Activated T-helper 2 cell treated with anti-CD3 and anti-CD28 coated beads, Interferon-gamma antibody, Interleukin-2, Interleukin-4, amounts not matched to agents 10 μg/mL and 5 μg/mL and 100 μg/mL, durations not matched to agents 14 hours and 24 hours and 36 hours (primary cell): ENCODE results near the gene SPIRE1. TPM values are rescaled to one million over a fixed set of nuclear protein-coding genes. Genes with fewer than 3 reads are reported as not detected.

Experiments used
- DNase-seq: peaks from one replicate; pipeline ENCODE4 v3.0.0; 2021; ENCODE audit warnings: low spot score
- H3K27ac Mint-ChIP-seq: one replicate; pipeline ENCODE4 v1.8.0; 2021; ENCODE audit warnings: mixed read lengths
- H3K27me3 Mint-ChIP-seq: one replicate; pipeline ENCODE4 v1.8.0; 2021; ENCODE audit warnings: low read depth, mixed read lengths
- H3K36me3 Mint-ChIP-seq: one replicate; pipeline ENCODE4 v1.8.0; 2021; ENCODE audit warnings: low read depth, mixed read lengths
- H3K4me1 Mint-ChIP-seq: one replicate; pipeline ENCODE4 v1.8.0; 2021; ENCODE audit warnings: low read depth, mixed read lengths
- H3K4me3 Mint-ChIP-seq: one replicate; pipeline ENCODE4 v1.8.0; 2021; ENCODE audit warnings: low read depth, mild to moderate bottlenecking, moderate library complexity, mixed read lengths
- H3K9me3 Mint-ChIP-seq: one replicate; pipeline ENCODE4 v1.8.0; 2021; ENCODE audit warnings: mixed read lengths
- intact Hi-C: fragments of 100-400 bp; cut with micrococcal nuclease; formaldehyde crosslinking; loops from one replicate; pipeline ENCODE4 v1.15.1; 2023
- total RNA-seq: library from RNA; stranded (reverse); gene quantifications from 2 replicates; pipeline ENCODE4 v1.2.3, GENCODE V29; 2022

SPIRE1 gene
- total RNA-seq, 1 donor from 2014 or later: 19.0 TPM

GRCh38 chr18:12606592-12607315, 51.2 kb downstream of the SPIRE1 start:
- Mint-ChIP-seq H3K27me3 (peaks cover 10% of the 10 kb centered on the region), H3K4me1 (peaks cover 32% of the 10 kb centered on the region), H3K4me3 (no peak overlapping the region), H3K36me3 (no peaks in the 10 kb centered on the region), H3K9me3 (no peaks in the 10 kb centered on the region), H3K27ac (peak overlapping the region; percentile 10)
- DNase-seq: no peak
- intact Hi-C loops: no loop called here

DNA sequence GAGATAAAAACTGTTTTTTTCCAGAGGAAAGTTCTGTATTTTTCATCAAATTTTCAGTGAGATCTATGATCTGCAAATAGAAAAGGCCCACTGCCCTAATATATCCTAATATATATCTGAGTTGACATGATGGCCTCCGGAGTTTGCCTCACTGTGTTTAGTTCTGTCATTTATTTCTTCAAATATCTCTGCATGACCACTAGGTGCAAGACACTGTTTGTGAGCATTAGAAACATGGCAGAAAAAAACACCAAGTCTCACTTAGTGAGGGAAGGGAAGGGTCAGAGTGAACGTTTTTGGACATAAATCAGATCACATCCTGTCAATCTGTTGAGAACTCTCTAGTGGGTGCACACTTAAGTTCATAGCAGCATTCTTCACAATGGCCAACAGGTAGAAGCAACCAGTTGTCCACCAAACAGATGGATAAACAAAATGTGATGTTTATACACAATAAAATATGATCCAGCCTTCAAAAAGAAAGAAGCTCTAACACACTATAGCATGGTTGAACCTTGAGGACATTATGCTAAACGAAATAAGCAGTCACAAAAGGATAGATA, 53.4 kb downstream of the SPIRE1 start:
- Mint-ChIP-seq H3K27ac (no peak overlapping the region), H3K36me3 (peaks cover 2% of the 10 kb centered on the region), H3K9me3 (no peaks in the 10 kb centered on the region), H3K27me3 (no peaks in the 10 kb centered on the region), H3K4me1 (peaks cover 45% of the 10 kb centered on the region), H3K4me3 (no peak overlapping the region)
- no peak for DNase-seq
- intact Hi-C loops: loop anchor here (5.0 kb wide), 1 partner anchor 48 kb away; no protein-coding TSS in a partner anchor

DNA sequence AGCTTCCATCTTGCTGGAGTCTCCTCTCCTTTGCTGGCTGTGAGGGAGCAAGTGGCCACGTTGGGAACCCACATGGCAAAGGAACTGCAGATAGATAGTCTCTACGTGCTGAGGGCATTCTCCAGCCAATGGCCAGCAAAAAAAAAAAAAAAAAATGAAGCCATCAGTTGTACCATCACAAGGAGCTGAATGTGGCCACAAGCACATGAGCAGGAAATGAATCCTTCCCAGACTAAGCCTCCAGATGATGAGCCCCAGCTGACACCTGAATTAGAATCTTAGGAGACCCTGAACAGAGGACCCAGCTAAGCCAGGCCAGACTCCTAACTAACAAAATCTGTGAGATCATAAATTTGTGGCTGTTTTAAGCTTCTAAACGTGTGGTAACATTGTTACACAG, 57.9 kb downstream of the SPIRE1 start:
- Mint-ChIP-seq H3K4me3 (no peak overlapping the region), H3K27ac (no peak overlapping the region), H3K27me3 (no peaks in the 10 kb centered on the region), H3K4me1 (peaks cover 53% of the 10 kb centered on the region), H3K36me3 (peaks cover 2% of the 10 kb centered on the region), H3K9me3 (no peaks in the 10 kb centered on the region)
- no peak for DNase-seq
- intact Hi-C loops: loop anchor here (5.0 kb wide), 1 partner anchor 52 kb away; no protein-coding TSS in a partner anchor

DNA sequence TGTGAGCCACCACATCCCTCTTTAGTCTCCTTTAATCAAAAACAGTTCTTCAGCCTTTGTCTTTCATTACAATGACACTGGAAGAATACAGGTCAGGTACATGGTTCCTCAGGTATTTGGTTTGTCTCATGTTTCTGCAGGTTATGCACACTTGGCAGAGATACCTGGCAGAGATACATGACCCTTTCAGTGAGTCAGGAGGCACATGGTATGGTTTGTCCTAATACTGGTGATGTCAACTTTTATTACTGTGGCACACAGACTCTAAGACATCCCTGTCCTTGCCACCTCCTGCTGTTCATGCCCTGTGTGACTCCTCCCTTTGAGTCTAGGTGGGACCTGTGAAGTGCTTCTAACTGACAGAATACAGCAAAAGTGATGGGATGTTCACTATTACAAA, 58.4 kb downstream of the SPIRE1 start:
- no peak overlapping the region for H3K4me3 Mint-ChIP-seq
- H3K36me3 Mint-ChIP-seq: peaks cover 2% of the 10 kb centered on the region
- H3K9me3 Mint-ChIP-seq: no peaks in the 10 kb centered on the region
- peaks cover 50% of the 10 kb centered on the region for H3K4me1 Mint-ChIP-seq
- DNase-seq: no peak
- H3K27ac Mint-ChIP-seq: no peak overlapping the region
- H3K27me3 Mint-ChIP-seq: no peaks in the 10 kb centered on the region
- intact Hi-C loops: no loop called here

DNA sequence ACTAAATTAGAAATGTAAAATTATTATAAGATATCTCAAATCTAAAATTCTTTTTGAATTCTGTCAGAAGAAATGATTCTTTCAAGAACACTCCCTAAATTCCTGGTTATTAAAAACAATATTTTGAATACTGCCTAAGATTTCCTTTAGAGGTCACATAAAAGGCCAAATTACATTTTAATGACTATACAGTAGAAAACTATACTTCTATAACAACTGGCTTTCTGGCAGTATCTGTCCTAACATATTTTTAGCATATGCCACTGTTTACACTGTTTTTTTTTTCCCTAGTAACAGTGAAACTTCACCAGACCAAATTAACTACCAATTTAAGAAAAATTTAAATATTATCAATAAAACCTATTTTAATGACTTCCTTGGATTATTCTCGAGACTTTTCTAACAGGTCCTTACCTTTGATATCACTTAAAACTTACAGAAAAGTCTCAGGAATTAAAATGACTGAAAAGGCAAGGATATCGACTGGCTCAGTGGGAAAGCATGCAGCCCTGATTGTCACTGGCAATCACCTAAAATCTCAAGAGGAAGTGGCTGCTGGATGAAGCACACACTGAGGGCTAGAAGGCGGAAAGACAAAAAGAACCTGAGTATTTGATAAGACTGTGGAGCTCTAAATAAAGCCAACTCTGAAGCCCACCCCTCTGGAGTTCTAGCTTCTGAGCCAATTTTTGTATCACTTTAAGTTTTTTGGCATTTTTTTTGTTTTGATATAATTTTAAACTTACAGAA, 59.6 kb downstream of the SPIRE1 start:
- Mint-ChIP-seq H3K27ac (no peak overlapping the region), H3K36me3 (peaks cover 2% of the 10 kb centered on the region), H3K27me3 (no peaks in the 10 kb centered on the region), H3K4me1 (peaks cover 50% of the 10 kb centered on the region), H3K4me3 (no peak overlapping the region), H3K9me3 (no peaks in the 10 kb centered on the region)
- no peak for DNase-seq
- intact Hi-C loops: no loop called here

- Mint-ChIP-seq H3K9me3 (no peaks in the 10 kb centered on the region), H3K4me1 (peaks cover 45% of the 10 kb centered on the region), H3K27me3 (no peaks in the 10 kb centered on the region), H3K4me3 (no peak overlapping the region), H3K36me3 (peaks cover 2% of the 10 kb centered on the region), H3K27ac (no peak overlapping the region)
- DNase-seq: no peak
- intact Hi-C loops: no loop called here
Observed at GRCh38 chr18:12597760-12598159, 60.1 kb downstream of the SPIRE1 start.

DNA sequence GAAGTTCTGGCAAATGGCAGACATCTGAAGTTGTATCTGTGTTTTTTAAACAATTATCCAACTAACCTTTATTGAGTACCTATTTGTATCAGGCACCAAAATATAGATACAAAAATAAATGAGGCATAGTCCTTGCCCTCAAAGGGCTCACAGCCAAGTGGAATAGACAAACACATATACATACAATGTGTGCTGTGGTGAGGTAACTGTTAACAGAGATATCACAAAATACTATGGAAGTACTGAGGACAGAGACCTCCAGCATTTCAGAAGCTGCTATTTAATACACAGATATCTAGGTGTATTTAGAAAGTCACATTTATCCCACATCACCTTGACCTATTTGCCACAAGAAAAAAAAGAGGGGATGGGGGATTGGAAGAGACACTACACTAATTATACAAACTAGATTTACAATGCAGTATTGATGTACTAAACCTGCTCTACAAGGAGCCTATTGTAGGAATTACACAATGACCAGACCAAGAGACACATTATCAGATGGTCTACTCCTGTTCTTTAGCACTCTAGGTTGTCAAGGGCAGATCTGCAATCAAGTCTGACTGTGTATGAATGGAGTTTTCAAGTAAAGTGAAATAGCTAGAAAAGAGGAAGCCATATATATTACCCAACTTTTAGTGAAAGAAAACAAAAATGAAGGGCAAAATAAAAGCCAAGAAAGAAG, 62.2 kb downstream of the SPIRE1 start:
- H3K27ac Mint-ChIP-seq: no peak overlapping the region
- no peaks in the 10 kb centered on the region for H3K9me3 Mint-ChIP-seq
- H3K4me3 Mint-ChIP-seq: no peak overlapping the region
- DNase-seq: no peak
- H3K4me1 Mint-ChIP-seq: peaks cover 32% of the 10 kb centered on the region
- intact Hi-C loops: no loop called here
- no peaks in the 10 kb centered on the region for H3K36me3 Mint-ChIP-seq
- H3K27me3 Mint-ChIP-seq: no peaks in the 10 kb centered on the region

- no peak for DNase-seq
- Mint-ChIP-seq H3K9me3 (no peaks in the 10 kb centered on the region), H3K36me3 (no peaks in the 10 kb centered on the region), H3K4me1 (peaks cover 19% of the 10 kb centered on the region), H3K4me3 (no peak overlapping the region), H3K27me3 (no peaks in the 10 kb centered on the region), H3K27ac (no peak overlapping the region)
- intact Hi-C loops: no loop called here
Observed at GRCh38 chr18:12593866-12594265, 64.0 kb downstream of the SPIRE1 start.

- Mint-ChIP-seq H3K4me3 (no peak overlapping the region), H3K27ac (no peak overlapping the region), H3K4me1 (peaks cover 12% of the 10 kb centered on the region), H3K36me3 (no peaks in the 10 kb centered on the region), H3K27me3 (no peaks in the 10 kb centered on the region), H3K9me3 (no peaks in the 10 kb centered on the region)
- DNase-seq: no peak
- intact Hi-C loops: no loop called here
Observed at GRCh38 chr18:12592597-12593127, 65.2 kb downstream of the SPIRE1 start.

- H3K4me3 Mint-ChIP-seq: no peak overlapping the region
- H3K27ac Mint-ChIP-seq: no peak overlapping the region
- no peaks in the 10 kb centered on the region for H3K4me1 Mint-ChIP-seq
- H3K27me3 Mint-ChIP-seq: no peaks in the 10 kb centered on the region
- no peak for DNase-seq
- no peaks in the 10 kb centered on the region for H3K36me3 Mint-ChIP-seq
- H3K9me3 Mint-ChIP-seq: no peaks in the 10 kb centered on the region
- intact Hi-C loops: no loop called here
Observed at GRCh38 chr18:12589448-12589847, 68.5 kb downstream of the SPIRE1 start.

DNA sequence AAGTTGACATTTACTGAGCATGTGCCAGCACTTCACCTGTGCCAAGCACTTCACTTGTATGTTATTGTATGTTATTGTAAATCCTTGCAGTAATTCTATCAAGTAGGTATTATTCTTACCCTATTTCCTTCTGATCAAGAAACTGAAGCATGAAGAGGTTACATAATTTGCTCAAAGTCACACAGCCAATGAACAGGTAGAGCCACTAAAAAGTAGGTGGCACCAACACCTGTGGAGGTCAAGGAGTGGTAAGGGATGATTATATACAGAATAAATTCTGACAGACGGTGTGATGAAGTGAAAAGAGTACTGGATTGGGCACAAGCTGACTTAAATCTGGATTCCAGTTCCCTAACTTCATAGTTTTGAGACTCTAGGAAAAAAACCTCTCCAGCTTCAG, 71.0 kb downstream of the SPIRE1 start:
- intact Hi-C loops: no loop called here
- Mint-ChIP-seq H3K4me1 (no peaks in the 10 kb centered on the region), H3K27me3 (peaks cover 3% of the 10 kb centered on the region), H3K9me3 (no peaks in the 10 kb centered on the region), H3K4me3 (no peak overlapping the region), H3K27ac (no peak overlapping the region), H3K36me3 (no peaks in the 10 kb centered on the region)
- no peak for DNase-seq

GRCh38 chr18:12585218-12585617, 72.7 kb downstream of the SPIRE1 start:
- H3K27ac Mint-ChIP-seq: no peak overlapping the region
- intact Hi-C loops: no loop called here
- H3K4me3 Mint-ChIP-seq: no peak overlapping the region
- no peaks in the 10 kb centered on the region for H3K36me3 Mint-ChIP-seq
- H3K9me3 Mint-ChIP-seq: no peaks in the 10 kb centered on the region
- H3K27me3 Mint-ChIP-seq: peaks cover 3% of the 10 kb centered on the region
- H3K4me1 Mint-ChIP-seq: peaks cover 2% of the 10 kb centered on the region
- no peak for DNase-seq
